Endodermal cell (in vitro differentiated cells): ENCODE results near the gene SCLY. TPM values are rescaled to one million over a fixed set of nuclear protein-coding genes. Genes with fewer than 3 reads are reported as not detected.

Experiments
- DNase-seq: peaks from one replicate; pipeline ENCODE4 v3.0.0-alpha.2; 2017
- H3K27ac ChIP-seq: 2 replicates; pipeline ENCODE4 v1.5.1; 2013; ENCODE audit warnings: mild to moderate bottlenecking, low read depth, low read length, moderate library complexity
- H3K27me3 ChIP-seq: 2 replicates; pipeline ENCODE4 v1.6.1; 2013; ENCODE audit warnings: mild to moderate bottlenecking, low read length, moderate library complexity; ENCODE audit not compliant: insufficient read depth, control insufficient read depth, poor library complexity, severe bottlenecking
- H3K36me3 ChIP-seq: 2 replicates; pipeline ENCODE4 v1.7.0; 2013; ENCODE audit warnings: mild to moderate bottlenecking, low read length, moderate library complexity; ENCODE audit not compliant: control insufficient read depth, insufficient read depth
- H3K4me1 ChIP-seq: one replicate; pipeline ENCODE4 v1.7.0; 2013; ENCODE audit warnings: low read length; ENCODE audit not compliant: control insufficient read depth, insufficient read depth
- H3K4me3 ChIP-seq: 2 replicates; pipeline ENCODE4 v1.5.1; 2013; ENCODE audit warnings: mild to moderate bottlenecking, low read length, moderate library complexity
- H3K9ac ChIP-seq: 2 replicates; pipeline ENCODE4 v1.6.1; 2013; ENCODE audit warnings: mild to moderate bottlenecking, low read length, moderate library complexity; ENCODE audit not compliant: poor library complexity, severe bottlenecking; ENCODE audit errors: extremely low read depth
- H3K9me3 ChIP-seq: 2 replicates; pipeline ENCODE4 v1.6.1; 2013; ENCODE audit warnings: mild to moderate bottlenecking, low read length, moderate library complexity; ENCODE audit not compliant: control insufficient read depth
- H3K27ac Mint-ChIP-seq: 2 replicates; pipeline ENCODE4 v1.8.0; 2020; ENCODE audit warnings: mixed read lengths
- H3K27me3 Mint-ChIP-seq: 2 replicates; pipeline ENCODE4 v1.8.0; 2021; ENCODE audit warnings: mild to moderate bottlenecking, mixed read lengths; ENCODE audit not compliant: insufficient read depth
- H3K36me3 Mint-ChIP-seq: 2 replicates; pipeline ENCODE4 v1.8.0; 2020; ENCODE audit warnings: low read depth, mixed read lengths
- H3K4me1 Mint-ChIP-seq: 2 replicates; pipeline ENCODE4 v1.8.0; 2020; ENCODE audit warnings: mixed read lengths
- H3K4me3 Mint-ChIP-seq: 2 replicates; pipeline ENCODE4 v1.8.0; 2020; ENCODE audit warnings: mild to moderate bottlenecking, moderate library complexity, mixed read lengths
- H3K9me3 Mint-ChIP-seq: 2 replicates; pipeline ENCODE4 v1.8.0; 2020; ENCODE audit warnings: mild to moderate bottlenecking, mixed read lengths
- WGBS, 2 experiments: methylation state at CpG; one replicate each; pipeline versions ENCODE4 v1.1.5 to v1.1.7; 2013; ENCODE audit warnings: missing lambda C conversion rate in 2 of 2, mixed read lengths in 1 of 2; ENCODE audit not compliant: insufficient coverage in 1 of 2, insufficient read length in 1 of 2; 5-methylcytosine and 5-hydroxymethylcytosine counted together
- total RNA-seq, 2 donors: library from RNA; stranded (reverse); fragmentation: NEBNext Ultra II Directional in 1 of 2; extraction: Animal tissue kit (Norgen Biotek cat#: 25700) in 1 of 2; gene quantifications; 2 replicates in 1 of 2; 3 replicates in 1 of 2; pipeline ENCODE4 v1.2.1, GENCODE V29; 2021
- TF ChIP-seq, protein P1 (sequence below): fragments of 200-600 bp; sonication (generic); conservative IDR thresholded peaks from 2 replicates; pipeline ENCODE4 v1.5.0; 2021; ENCODE audit warnings: antibody characterized with exemption, mild to moderate bottlenecking

Gene SCLY
- total RNA-seq, 2 donors from 2014 or later, result 39.0 to 45.0 TPM

GRCh38 chr2:238023608-238024007, 37.2 kb upstream of the SCLY start:
- no peak overlapping the region for H3K4me3 ChIP-seq
- Mint-ChIP-seq H3K4me1 (peaks cover 5% of the 10 kb centered on the region), H3K27ac (no peak overlapping the region)

GRCh38 chr2:238024986-238025385, 35.8 kb upstream of the SCLY start:
- Histone ChIP-seq H3K9ac (no peak overlapping the region), H3K36me3 (peaks cover 25% of the 10 kb centered on the region), H3K9me3 (no peaks in the 10 kb centered on the region), H3K4me3 (no peak overlapping the region), H3K27me3 (no peaks in the 10 kb centered on the region), H3K27ac (no peak overlapping the region), H3K4me1 (no peaks in the 10 kb centered on the region)
- H3K36me3 Mint-ChIP-seq, result peaks cover 28% of the 10 kb centered on the region
- H3K27me3 Mint-ChIP-seq, result no peaks in the 10 kb centered on the region
- H3K4me1 Mint-ChIP-seq, result peaks cover 5% of the 10 kb centered on the region
- no peaks in the 10 kb centered on the region for H3K9me3 Mint-ChIP-seq
- no peak for DNase-seq
- 95 to 98% methylated on average over 6 to 8 of the region's 8 CpGs for WGBS, 2 experiments
- H3K27ac Mint-ChIP-seq, result no peak overlapping the region
- no peak overlapping the region for H3K4me3 Mint-ChIP-seq
- TF ChIP-seq, protein P1, sequence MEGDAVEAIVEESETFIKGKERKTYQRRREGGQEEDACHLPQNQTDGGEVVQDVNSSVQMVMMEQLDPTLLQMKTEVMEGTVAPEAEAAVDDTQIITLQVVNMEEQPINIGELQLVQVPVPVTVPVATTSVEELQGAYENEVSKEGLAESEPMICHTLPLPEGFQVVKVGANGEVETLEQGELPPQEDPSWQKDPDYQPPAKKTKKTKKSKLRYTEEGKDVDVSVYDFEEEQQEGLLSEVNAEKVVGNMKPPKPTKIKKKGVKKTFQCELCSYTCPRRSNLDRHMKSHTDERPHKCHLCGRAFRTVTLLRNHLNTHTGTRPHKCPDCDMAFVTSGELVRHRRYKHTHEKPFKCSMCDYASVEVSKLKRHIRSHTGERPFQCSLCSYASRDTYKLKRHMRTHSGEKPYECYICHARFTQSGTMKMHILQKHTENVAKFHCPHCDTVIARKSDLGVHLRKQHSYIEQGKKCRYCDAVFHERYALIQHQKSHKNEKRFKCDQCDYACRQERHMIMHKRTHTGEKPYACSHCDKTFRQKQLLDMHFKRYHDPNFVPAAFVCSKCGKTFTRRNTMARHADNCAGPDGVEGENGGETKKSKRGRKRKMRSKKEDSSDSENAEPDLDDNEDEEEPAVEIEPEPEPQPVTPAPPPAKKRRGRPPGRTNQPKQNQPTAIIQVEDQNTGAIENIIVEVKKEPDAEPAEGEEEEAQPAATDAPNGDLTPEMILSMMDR, result no peak

More at GRCh38 chr2:238023608-238024007, 37.2 kb upstream of the SCLY start:
- Mint-ChIP-seq H3K4me3 (no peak overlapping the region), H3K27me3 (no peaks in the 10 kb centered on the region), H3K9me3 (no peaks in the 10 kb centered on the region), H3K36me3 (peaks cover 30% of the 10 kb centered on the region)
- no peaks in the 10 kb centered on the region for H3K4me1 ChIP-seq
- H3K27me3 ChIP-seq, result no peaks in the 10 kb centered on the region
- 98% methylated on average over 2 of the region's 2 CpGs; no CpG with 5 or more reads in 1 of the 2 experiments for WGBS, 2 experiments
- TF ChIP-seq, protein P1, result no peak
- no peak for DNase-seq
- peaks cover 24% of the 10 kb centered on the region for H3K36me3 ChIP-seq
- no peak overlapping the region for H3K27ac ChIP-seq
- no peaks in the 10 kb centered on the region for H3K9me3 ChIP-seq
- H3K9ac ChIP-seq, result no peak overlapping the region

- Histone ChIP-seq H3K27ac (no peak overlapping the region), H3K4me1 (no peaks in the 10 kb centered on the region), H3K36me3 (peaks cover 28% of the 10 kb centered on the region), H3K27me3 (no peaks in the 10 kb centered on the region), H3K4me3 (no peak overlapping the region), H3K9ac (no peak overlapping the region), H3K9me3 (no peaks in the 10 kb centered on the region)
- peaks cover 30% of the 10 kb centered on the region for H3K36me3 Mint-ChIP-seq
- no peaks in the 10 kb centered on the region for H3K9me3 Mint-ChIP-seq
- 85 to 91% methylated on average over 2 to 9 of the region's 9 CpGs for WGBS, 2 experiments
- H3K4me3 Mint-ChIP-seq, result no peak overlapping the region
- H3K27me3 Mint-ChIP-seq, result no peaks in the 10 kb centered on the region
- no peak overlapping the region for H3K27ac Mint-ChIP-seq
- H3K4me1 Mint-ChIP-seq, result peaks cover 5% of the 10 kb centered on the region
- TF ChIP-seq, protein P1, result no peak
- no peak for DNase-seq
Observed at GRCh38 chr2:238025741-238026360, 35.0 kb upstream of the SCLY start.
